K562 (cell line): Measurements from ENCODE around the gene ZNF586. TPM values are rescaled to one million over a fixed set of nuclear protein-coding genes. Genes with fewer than 3 reads are reported as not detected.
"Not testable (repeated sequence)": the region's sequence is repeated elsewhere in the genome, so short reads cannot be mapped to it uniquely, and the experiment has no call there.

ENCODE experiments used
- ATAC-seq: fragments of 200-7000 bp; cut with Tn5 transposase; 3 replicates; pipeline ENCODE4 v1.9.1; 2020; ENCODE audit warnings: moderate library complexity
- BruUV-seq: library from RNA; stranded (reverse); fragments of 400-500 nt; replicated peaks from 2 replicates; lab custom pipeline; 2021; lab: Mats Ljungman, UMichigan
- CTCF ChIA-PET: fragments of 300-600 bp; formaldehyde crosslinking; extraction: SDS; loops from one replicate; lab custom pipeline; 2021; ENCODE audit warnings: low intra/inter-chr PET ratio; lab: Yijun Ruan, JAX
- POLR2A ChIA-PET: fragments of 300-600, 350-650 bp; sonication (Branson Sonifier 250); formaldehyde crosslinking; extraction: SDS; loops from one replicate; lab custom pipeline; 2021; ENCODE audit warnings: antibody characterized with exemption, inconsistent platforms; lab: Yijun Ruan, JAX
- DNase-seq, 4 experiments: peaks; one replicate each; pipeline versions ENCODE4 v3.0.0 to v3.0.0-alpha.2; 2011 to 2018; ENCODE audit warnings: low spot score in 3 of 4, mixed read lengths in 3 of 4; ENCODE audit errors: extremely low read depth in 1 of 4
- FAIRE-seq: peaks from 2 replicates; lab custom pipeline; 2011; peaks lifted over from hg19 to GRCh38; lab: Jason Lieb, UNC
- H2AFZ ChIP-seq: 2 replicates; pipeline ENCODE4 v1.6.0; 2011; ENCODE audit warnings: low read depth, low read length, control low read depth, inconsistent platforms
- H3K27ac ChIP-seq: fragments of 200-600 bp; 3 replicates; pipeline ENCODE4 v1.8.0; 2011; ENCODE audit warnings: low read depth, mild to moderate bottlenecking, control low read depth, inconsistent platforms, low read length, moderate library complexity, mixed read lengths; ENCODE audit errors: extremely low read depth
- H3K27me3 ChIP-seq, 2 experiments: fragments of 300-600 bp in 1 of 2; 2 replicates in 1 of 2; 3 replicates in 1 of 2; pipeline versions ENCODE4 v1.6.0 to v1.8.0; 2011; ENCODE audit warnings: inconsistent platforms in 2 of 2, low read length in 2 of 2, mild to moderate bottlenecking in 1 of 2, mixed read lengths in 1 of 2, moderate library complexity in 1 of 2; ENCODE audit not compliant: control insufficient read depth in 2 of 2, insufficient read depth in 2 of 2
- H3K36me3 ChIP-seq: fragments of 300-600 bp; 3 replicates; pipeline ENCODE4 v1.8.0; 2011; ENCODE audit warnings: mild to moderate bottlenecking, low read length, inconsistent platforms; ENCODE audit not compliant: control insufficient read depth, insufficient read depth
- H3K4me1 ChIP-seq, 2 experiments: fragments of 200-600 bp in 1 of 2; replicated peaks in 1 of 2; 2 replicates in 1 of 2; 3 replicates in 1 of 2; pipeline versions ENCODE4 v1.5.1 to v1.8.0; 2011; ENCODE audit warnings: inconsistent platforms in 2 of 2, low read length in 2 of 2, mild to moderate bottlenecking in 1 of 2, mixed read lengths in 1 of 2, moderate library complexity in 1 of 2; ENCODE audit not compliant: control insufficient read depth in 2 of 2, insufficient read depth in 2 of 2
- H3K4me2 ChIP-seq: 2 replicates; pipeline ENCODE4 v1.6.1; 2011; ENCODE audit warnings: low read length, control low read depth, inconsistent platforms, mixed read lengths; ENCODE audit not compliant: insufficient read depth
- H3K4me3 ChIP-seq: fragments of 200-600 bp; sonication (generic), shearing (Covaris generic); 2 replicates; pipeline ENCODE4 v1.5.1; 2016; ENCODE audit warnings: control low read depth, inconsistent platforms
- H3K79me2 ChIP-seq: fragments of 200-600 bp; 3 replicates; pipeline ENCODE4 v1.8.0; 2011; ENCODE audit warnings: low read length, inconsistent platforms; ENCODE audit not compliant: control insufficient read depth, insufficient read depth
- H3K9ac ChIP-seq, 2 experiments: 2 replicates each; pipeline versions ENCODE4 v1.6.0 to v1.6.1; 2011; ENCODE audit warnings: low read depth in 2 of 2, low read length in 2 of 2, control low read depth in 1 of 2, inconsistent platforms in 1 of 2, mild to moderate bottlenecking in 1 of 2, mixed read lengths in 1 of 2; ENCODE audit not compliant: insufficient read depth in 1 of 2
- H3K9me1 ChIP-seq: one replicate; pipeline ENCODE4 v1.6.0; 2011; ENCODE audit warnings: inconsistent platforms, mild to moderate bottlenecking, low read length, moderate library complexity; ENCODE audit not compliant: control insufficient read depth, insufficient read depth
- H3K9me3 ChIP-seq: replicated peaks from 2 replicates; pipeline ENCODE4 v1.5.1; 2011; ENCODE audit warnings: low read depth, low read length, inconsistent platforms; ENCODE audit not compliant: control insufficient read depth, insufficient read depth
- H4K20me1 ChIP-seq: replicated peaks from 2 replicates; pipeline ENCODE4 v1.6.1; 2011; ENCODE audit warnings: low read length, inconsistent platforms, mixed read lengths; ENCODE audit not compliant: control insufficient read depth, insufficient read depth
- WGBS: fragments of 100-300 bp; shearing (Covaris generic); methylation state at CpG from one replicate; pipeline ENCODE4 v1.1.6; 2016; ENCODE audit warnings: low coverage, mixed read lengths; ENCODE audit not compliant: insufficient coverage; ENCODE audit errors: missing lambda C conversion rate; 5-methylcytosine and 5-hydroxymethylcytosine counted together
- in situ Hi-C: fragments of 300-500 bp; cut with MboI; formaldehyde crosslinking; loops from 4 replicates; pipeline ENCODE4 v1.15.0; 2018; ENCODE audit warnings: inconsistent platforms, mixed read lengths
- intact Hi-C: fragments of 100-400 bp; cut with micrococcal nuclease; formaldehyde crosslinking; loops from 2 replicates; pipeline ENCODE4 v1.14.2; 2022
- polyA plus RNA-seq, 8 experiments: library from polyadenylated mRNA; depleted of rRNA in 4 of 8; stranded (reverse) in 5 of 8; unstranded in 3 of 8; fragments of >200 nt; fragmentation: Nextera tagmentation in 2 of 8; fragmentation: Illumina TruSeq in 1 of 8; extraction: Ambion mirVana in 2 of 8; extraction: Trizol in 1 of 8; gene quantifications; 2 replicates each; pipeline versions ENCODE4 v1.2.1 to v1.2.3, GENCODE V29; 2011 to 2014; ENCODE audit warnings: inconsistent platforms in 1 of 8, missing spikeins in 1 of 8
- total RNA-seq, 7 experiments: library from RNA; depleted of rRNA in 6 of 7; stranded (reverse); fragments of >200 nt in 6 of 7; fragmentation: Illumina TruSeq in 2 of 7; extraction: Trizol in 2 of 7; gene quantifications; 2 replicates each; pipeline versions ENCODE4 v1.2.1 to v1.2.3, GENCODE V29; 2011 to 2021; ENCODE audit warnings: low replicate concordance in 1 of 7
- TF ChIP-seq, protein P1 (sequence below), 2 experiments: fragments of 450-650 bp; formaldehyde crosslinking in 1 of 2; IDR thresholded peaks; 2 replicates each; pipeline versions ENCODE4 v1.4.0 to v1.6.1; 2014 to 2020; ENCODE audit warnings: mild to moderate bottlenecking in 2 of 2, borderline replicate concordance in 1 of 2, low read depth in 1 of 2

Gene ZNF586
- total and polyA plus RNA-seq, 9 of the 15 experiments (the other 6 are each of a cell fraction or from before 2014, with no cell fraction given): 2.5 to 12.6 (median 8.4) TPM

DNA sequence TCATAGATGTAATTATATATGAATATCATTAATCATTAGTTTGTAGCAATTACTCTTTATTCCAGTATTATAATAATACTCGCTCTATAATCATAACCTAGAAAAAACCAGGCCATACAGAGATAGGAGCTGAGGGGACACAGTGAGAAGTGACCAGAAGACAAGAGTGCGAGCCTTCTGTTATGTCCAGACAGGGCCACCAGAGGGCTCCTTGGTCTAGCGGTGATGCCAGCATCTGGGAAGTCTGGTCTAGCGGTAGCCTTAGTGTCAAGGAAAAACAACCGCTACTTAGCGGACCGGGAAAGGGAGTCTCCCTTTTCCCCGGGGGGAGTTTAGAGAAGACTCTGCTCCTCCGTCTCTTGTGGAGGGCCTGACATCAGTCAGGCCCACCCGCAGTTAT lies 31.2 kb upstream of the ZNF586 start (continued):
- TF ChIP-seq, protein P1, sequence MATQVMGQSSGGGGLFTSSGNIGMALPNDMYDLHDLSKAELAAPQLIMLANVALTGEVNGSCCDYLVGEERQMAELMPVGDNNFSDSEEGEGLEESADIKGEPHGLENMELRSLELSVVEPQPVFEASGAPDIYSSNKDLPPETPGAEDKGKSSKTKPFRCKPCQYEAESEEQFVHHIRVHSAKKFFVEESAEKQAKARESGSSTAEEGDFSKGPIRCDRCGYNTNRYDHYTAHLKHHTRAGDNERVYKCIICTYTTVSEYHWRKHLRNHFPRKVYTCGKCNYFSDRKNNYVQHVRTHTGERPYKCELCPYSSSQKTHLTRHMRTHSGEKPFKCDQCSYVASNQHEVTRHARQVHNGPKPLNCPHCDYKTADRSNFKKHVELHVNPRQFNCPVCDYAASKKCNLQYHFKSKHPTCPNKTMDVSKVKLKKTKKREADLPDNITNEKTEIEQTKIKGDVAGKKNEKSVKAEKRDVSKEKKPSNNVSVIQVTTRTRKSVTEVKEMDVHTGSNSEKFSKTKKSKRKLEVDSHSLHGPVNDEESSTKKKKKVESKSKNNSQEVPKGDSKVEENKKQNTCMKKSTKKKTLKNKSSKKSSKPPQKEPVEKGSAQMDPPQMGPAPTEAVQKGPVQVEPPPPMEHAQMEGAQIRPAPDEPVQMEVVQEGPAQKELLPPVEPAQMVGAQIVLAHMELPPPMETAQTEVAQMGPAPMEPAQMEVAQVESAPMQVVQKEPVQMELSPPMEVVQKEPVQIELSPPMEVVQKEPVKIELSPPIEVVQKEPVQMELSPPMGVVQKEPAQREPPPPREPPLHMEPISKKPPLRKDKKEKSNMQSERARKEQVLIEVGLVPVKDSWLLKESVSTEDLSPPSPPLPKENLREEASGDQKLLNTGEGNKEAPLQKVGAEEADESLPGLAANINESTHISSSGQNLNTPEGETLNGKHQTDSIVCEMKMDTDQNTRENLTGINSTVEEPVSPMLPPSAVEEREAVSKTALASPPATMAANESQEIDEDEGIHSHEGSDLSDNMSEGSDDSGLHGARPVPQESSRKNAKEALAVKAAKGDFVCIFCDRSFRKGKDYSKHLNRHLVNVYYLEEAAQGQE (IDR thresholded peaks at IDR 0.05; ENCODE audit: borderline replicate concordance): peak; percentile 53; the same call in 1 of the 2 replicates
- TF ChIP-seq, protein P1 (CRISPR knock-in tag; IDR thresholded peaks at IDR 0.05; ENCODE audit: low read depth): not testable (repeated sequence)
- TF ChIP-seq, all 486 proteins: peak for 4; not testable (repeated sequence) for 482

DNA sequence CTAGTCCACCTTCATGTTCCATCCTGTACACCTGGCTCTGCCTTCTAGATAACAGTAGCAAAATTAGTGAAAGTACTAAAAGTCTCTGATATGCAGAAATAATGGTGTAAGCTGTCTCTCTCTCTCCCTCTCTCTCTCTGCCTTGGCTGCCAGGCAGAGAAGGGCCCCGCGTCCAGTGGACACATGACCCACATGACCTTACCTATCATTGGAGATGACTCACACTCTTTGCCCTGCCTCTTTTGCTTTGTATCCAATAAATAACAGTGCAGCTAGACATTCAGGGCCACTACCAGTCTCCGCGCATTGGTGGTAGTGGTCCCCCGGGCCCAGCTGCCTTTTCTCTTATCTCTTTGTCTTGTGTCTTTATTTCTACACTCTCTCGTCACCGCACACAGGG lies 30.7 kb upstream of the ZNF586 start:
- H3K4me1 ChIP-seq, H3K9me3 ChIP-seq, FAIRE-seq, H3K27ac ChIP-seq, H2AFZ ChIP-seq, H3K79me2 ChIP-seq, in situ Hi-C loops, H3K27me3 ChIP-seq, intact Hi-C loops, H3K9ac ChIP-seq, H3K9me1 ChIP-seq, H3K36me3 ChIP-seq, DNase-seq, ATAC-seq, H4K20me1 ChIP-seq, H3K4me2 ChIP-seq, CTCF ChIA-PET, POLR2A ChIA-PET, H3K4me3 ChIP-seq, BruUV-seq: not testable (repeated sequence)
- WGBS: 48% methylated on average over 6 of the region's 7 CpGs
